H9 (cell line): ENCODE data around the gene LHFPL6. TPM values are rescaled to one million over a fixed set of nuclear protein-coding genes. Genes with fewer than 3 reads are reported as not detected.

Experiments used
- DNase-seq: peaks from one replicate; pipeline ENCODE4 v3.0.0-alpha.2; 2017
- H2AFZ ChIP-seq: one replicate; pipeline ENCODE4 v1.6.1; 2013; ENCODE audit warnings: mild to moderate bottlenecking, low read length, control low read depth, moderate library complexity
- H2AK5ac ChIP-seq: 2 replicates; pipeline ENCODE4 v1.6.1; 2013; ENCODE audit warnings: low read length, control low read depth, mixed read lengths; ENCODE audit not compliant: insufficient read length
- H2BK120ac ChIP-seq: one replicate; pipeline ENCODE4 v1.6.1; 2013; ENCODE audit warnings: low read depth, mild to moderate bottlenecking, low read length, control low read depth, inconsistent platforms; ENCODE audit not compliant: poor library complexity, severe bottlenecking
- H2BK12ac ChIP-seq: 2 replicates; pipeline ENCODE4 v1.6.1; 2013; ENCODE audit warnings: low read length, control low read depth, mixed read lengths, low read depth; ENCODE audit not compliant: insufficient read length
- H2BK15ac ChIP-seq: 2 replicates; pipeline ENCODE4 v1.6.1; 2013; ENCODE audit warnings: low read depth, low read length, control low read depth
- H2BK20ac ChIP-seq: one replicate; pipeline ENCODE4 v1.6.1; 2013; ENCODE audit warnings: low read depth, mild to moderate bottlenecking, low read length, control low read depth, inconsistent platforms; ENCODE audit not compliant: poor library complexity, severe bottlenecking
- H2BK5ac ChIP-seq: 2 replicates; pipeline ENCODE4 v1.6.1; 2013; ENCODE audit warnings: low read length, control low read depth, mixed read lengths; ENCODE audit not compliant: insufficient read length
- H3K14ac ChIP-seq: 2 replicates; pipeline ENCODE4 v1.6.1; 2013; ENCODE audit warnings: low read length, control low read depth; ENCODE audit not compliant: insufficient read depth
- H3K18ac ChIP-seq: 2 replicates; pipeline ENCODE4 v1.6.1; 2013; ENCODE audit warnings: low read depth, mild to moderate bottlenecking, mixed read lengths, low read length, control low read depth; ENCODE audit not compliant: insufficient read length
- H3K23ac ChIP-seq: 2 replicates; pipeline ENCODE4 v1.6.1; 2013; ENCODE audit warnings: low read length, control low read depth, mixed read lengths, low read depth; ENCODE audit not compliant: insufficient read length
- H3K23me2 ChIP-seq: 2 replicates; pipeline ENCODE4 v1.6.1; 2013; ENCODE audit warnings: low read depth, mild to moderate bottlenecking, mixed read lengths, low read length, control low read depth; ENCODE audit not compliant: insufficient read length, poor library complexity, severe bottlenecking
- H3K27ac ChIP-seq: 2 replicates; pipeline ENCODE4 v1.5.1; 2013; ENCODE audit warnings: low read length, control low read depth, mixed read lengths, low read depth; ENCODE audit not compliant: insufficient read length
- H3K27me3 ChIP-seq: 2 replicates; pipeline ENCODE4 v1.6.1; 2013; ENCODE audit warnings: low read length, control low read depth, inconsistent platforms; ENCODE audit not compliant: insufficient read depth
- H3K4ac ChIP-seq: 2 replicates; pipeline ENCODE4 v1.6.1; 2013; ENCODE audit warnings: low read depth, mild to moderate bottlenecking, control low read depth, inconsistent platforms, low read length, moderate library complexity
- H3K4me1 ChIP-seq: 2 replicates; pipeline ENCODE4 v1.6.1; 2013; ENCODE audit warnings: low read length, control low read depth, inconsistent platforms; ENCODE audit not compliant: insufficient read depth
- H3K4me2 ChIP-seq: 2 replicates; pipeline ENCODE4 v1.6.1; 2013; ENCODE audit warnings: low read length, control low read depth, mixed read lengths; ENCODE audit not compliant: insufficient read length, insufficient read depth
- H3K56ac ChIP-seq: 2 replicates; pipeline ENCODE4 v1.6.1; 2013; ENCODE audit warnings: low read depth, mild to moderate bottlenecking, mixed read lengths, low read length, control low read depth; ENCODE audit not compliant: insufficient read length
- H3K79me1 ChIP-seq: 2 replicates; pipeline ENCODE4 v1.6.1; 2013; ENCODE audit warnings: low read depth, mild to moderate bottlenecking, moderate library complexity, low read length, control low read depth, inconsistent platforms; ENCODE audit not compliant: insufficient read depth, poor library complexity, severe bottlenecking
- H3K79me2 ChIP-seq: 2 replicates; pipeline ENCODE4 v1.6.1; 2013; ENCODE audit warnings: low read length, control low read depth, inconsistent platforms; ENCODE audit not compliant: insufficient read depth
- H3K9ac ChIP-seq: 2 replicates; pipeline ENCODE4 v1.6.1; 2013; ENCODE audit warnings: low read length, control low read depth, mixed read lengths; ENCODE audit not compliant: insufficient read length; ENCODE audit errors: extremely low read depth
- H3K9me3 ChIP-seq: one replicate; pipeline ENCODE4 v1.6.1; 2013; ENCODE audit warnings: low read depth, low read length, inconsistent platforms; ENCODE audit not compliant: control insufficient read depth
- H3T11ph ChIP-seq: one replicate; pipeline ENCODE4 v1.6.1; 2013; ENCODE audit warnings: mild to moderate bottlenecking, low read length, control low read depth, inconsistent platforms
- H4K20me1 ChIP-seq: one replicate; pipeline ENCODE4 v1.6.1; 2013; ENCODE audit not compliant: control insufficient read depth, insufficient read length, insufficient read depth
- H4K5ac ChIP-seq: 2 replicates; pipeline ENCODE4 v1.6.1; 2013; ENCODE audit warnings: low read depth, mild to moderate bottlenecking, mixed read lengths, low read length, control low read depth; ENCODE audit not compliant: insufficient read length
- H4K8ac ChIP-seq: replicated peaks from 2 replicates; pipeline ENCODE4 v1.6.1; 2013; ENCODE audit warnings: low read length, control low read depth, mixed read lengths, low read depth; ENCODE audit not compliant: insufficient read length
- H4K91ac ChIP-seq: 2 replicates; pipeline ENCODE4 v1.6.1; 2013; ENCODE audit warnings: low read depth, mild to moderate bottlenecking, moderate library complexity, mixed read lengths, low read length, control low read depth; ENCODE audit not compliant: insufficient read length
- H3K27ac Mint-ChIP-seq, 3 experiments: 2 replicates in 2 of 3; 3 replicates in 1 of 3; pipeline ENCODE4 v1.8.0; 2020 to 2021; ENCODE audit warnings: mixed read lengths in 3 of 3, mild to moderate bottlenecking in 1 of 3, moderate library complexity in 1 of 3
- H3K27me3 Mint-ChIP-seq: 2 replicates; pipeline ENCODE4 v1.8.0; 2021; ENCODE audit warnings: low read depth, mild to moderate bottlenecking, moderate library complexity, mixed read lengths
- H3K36me3 Mint-ChIP-seq, 3 experiments: 2 replicates in 2 of 3; 3 replicates in 1 of 3; pipeline ENCODE4 v1.8.0; 2020 to 2021; ENCODE audit warnings: low read depth in 3 of 3, mixed read lengths in 3 of 3; ENCODE audit not compliant: insufficient read depth in 1 of 3
- H3K4me1 Mint-ChIP-seq, 2 experiments: 2 replicates each; pipeline ENCODE4 v1.8.0; 2020; ENCODE audit warnings: mixed read lengths in 2 of 2
- H3K4me3 Mint-ChIP-seq, 2 experiments: 2 replicates in 1 of 2; 3 replicates in 1 of 2; pipeline ENCODE4 v1.8.0; 2020 to 2021; ENCODE audit warnings: mild to moderate bottlenecking in 2 of 2, mixed read lengths in 2 of 2, moderate library complexity in 1 of 2
- H3K9me3 Mint-ChIP-seq, 2 experiments: 2 replicates in 1 of 2; 3 replicates in 1 of 2; pipeline ENCODE4 v1.8.0; 2020; ENCODE audit warnings: mild to moderate bottlenecking in 2 of 2, mixed read lengths in 2 of 2, moderate library complexity in 1 of 2
- CTCF ChIP-seq: fragments of 200-600 bp; sonication (generic); conservative IDR thresholded peaks from 3 replicates; pipeline ENCODE4 v1.8.0; 2021; ENCODE audit warnings: antibody characterized with exemption, mild to moderate bottlenecking
- WGBS: extraction: QIAGEN DNeasy Blood & Tissue Kit; methylation state at CpG from one replicate; pipeline ENCODE4 v1.1.7; 2013; ENCODE audit warnings: missing lambda C conversion rate, low lambda C conversion rate, mixed read lengths; ENCODE audit not compliant: insufficient read length; ENCODE audit errors: extremely low coverage; 5-methylcytosine and 5-hydroxymethylcytosine counted together
- total RNA-seq: library from RNA; stranded (reverse); gene quantifications from 2 replicates; pipeline ENCODE4 v1.2.1, GENCODE V29; 2021

LHFPL6 gene
- total RNA-seq, 1 experiment from 2014 or later = 3.5 TPM

GRCh38 chr13:39552246-39552645 is 50.7 kb downstream of the LHFPL6 start:
- WGBS = no CpG with 5 or more reads among the region's 2 CpGs
- Mint-ChIP-seq H3K4me1 (peaks cover under 1 to 6% of the 10 kb centered on the region in 2 experiments), H3K27ac (no peak overlapping the region), H3K9me3 (peaks cover 0 to 3% of the 10 kb centered on the region in 2 experiments; a peak in 1 of 5 replicates), H3K27me3 (no peaks in the 10 kb centered on the region), H3K36me3 (peaks cover 0 to 7% (median 0%) of the 10 kb centered on the region in 3 experiments; a peak in 1 of 7 replicates), H3K4me3 (no peak overlapping the region)
- no peak overlapping the region for H4K5ac ChIP-seq
- no peak overlapping the region for H3K23ac ChIP-seq
- H3T11ph ChIP-seq = no peak overlapping the region
- H3K27me3 ChIP-seq = no peaks in the 10 kb centered on the region
- H3K4me2 ChIP-seq = no peak overlapping the region
- H3K9ac ChIP-seq = no peak overlapping the region
- no peaks in the 10 kb centered on the region for H3K4me1 ChIP-seq
- H2BK12ac ChIP-seq = no peak overlapping the region
- H3K56ac ChIP-seq = no peak overlapping the region
- no peak overlapping the region for H3K4ac ChIP-seq
- H2AK5ac ChIP-seq = no peak overlapping the region
- H3K18ac ChIP-seq = no peak overlapping the region
- no peaks in the 10 kb centered on the region for H3K9me3 ChIP-seq
- no peak overlapping the region for H2BK20ac ChIP-seq
- no peak overlapping the region for H4K8ac ChIP-seq
- H3K27ac ChIP-seq = no peak overlapping the region
- H2AFZ ChIP-seq = no peak overlapping the region
- no peaks in the 10 kb centered on the region for H3K79me2 ChIP-seq
- no peaks in the 10 kb centered on the region for H4K20me1 ChIP-seq
- no peak overlapping the region for H2BK5ac ChIP-seq
- TF ChIP-seq CTCF = no peak
- H3K23me2 ChIP-seq = no peaks in the 10 kb centered on the region
- H2BK15ac ChIP-seq = no peak overlapping the region
- no peak overlapping the region for H4K91ac ChIP-seq
- DNase-seq = no peak
- no peak overlapping the region for H3K14ac ChIP-seq
- H2BK120ac ChIP-seq = no peak overlapping the region
- H3K79me1 ChIP-seq = no peaks in the 10 kb centered on the region
